Ishikawa (cell line): ENCODE measurements around the gene TMCC1.

Experiments
- CEBPB ChIP-seq: IDR thresholded peaks from 2 replicates; pipeline ENCODE4 v1.6.1; 2012
- CREB1 ChIP-seq: IDR thresholded peaks from 2 replicates; pipeline ENCODE4 v1.6.1; 2012; ENCODE audit warnings: low read depth
- EGR1 ChIP-seq: IDR thresholded peaks from 2 replicates; pipeline ENCODE4 v1.6.1; 2012
- EP300 ChIP-seq: IDR thresholded peaks from 2 replicates; pipeline ENCODE4 v1.6.1; 2012; ENCODE audit warnings: borderline replicate concordance
- FOXM1 ChIP-seq: IDR thresholded peaks from 2 replicates; pipeline ENCODE4 v1.6.1; 2012; ENCODE audit warnings: low read depth, borderline replicate concordance
- NFIC ChIP-seq: IDR thresholded peaks from 2 replicates; pipeline ENCODE4 v1.6.1; 2012
- RAD21 ChIP-seq: IDR thresholded peaks from 2 replicates; pipeline ENCODE4 v1.6.1; 2012; ENCODE audit warnings: low read depth
- REST ChIP-seq: IDR thresholded peaks from 2 replicates; pipeline ENCODE4 v1.6.1; 2012; ENCODE audit warnings: low read depth, mild to moderate bottlenecking
- TAF1 ChIP-seq: IDR thresholded peaks from 2 replicates; pipeline ENCODE4 v1.6.1; 2012; ENCODE audit warnings: low read depth, mild to moderate bottlenecking
- TCF12 ChIP-seq: IDR thresholded peaks from 2 replicates; pipeline ENCODE4 v1.6.1; 2012; ENCODE audit warnings: low read depth
- TEAD4 ChIP-seq: IDR thresholded peaks from 2 replicates; pipeline ENCODE4 v1.6.1; 2012
- YY1 ChIP-seq: IDR thresholded peaks from 2 replicates; pipeline ENCODE4 v1.6.1; 2012; ENCODE audit warnings: low read depth
- ZBTB7A ChIP-seq: IDR thresholded peaks from 2 replicates; pipeline ENCODE4 v1.6.1; 2012; ENCODE audit warnings: low read depth
- TF ChIP-seq, protein P1 (sequence below): IDR thresholded peaks from 2 replicates; pipeline ENCODE4 v1.6.1; 2012
- TF ChIP-seq, protein P2 (sequence below): IDR thresholded peaks from 2 replicates; pipeline ENCODE4 v1.6.1; 2012

Gene TMCC1

GRCh38 chr3:129619726-129620162, 273.8 kb downstream of the TMCC1 start:
- no peak for TF ChIP-seq RAD21
- no peak for TF ChIP-seq TAF1
- TF ChIP-seq CEBPB, result no peak
- no peak for TF ChIP-seq ZBTB7A
- TF ChIP-seq CREB1, result no peak
- TF ChIP-seq EP300, result no peak
- no peak for TF ChIP-seq TCF12
- TF ChIP-seq YY1, result no peak

DNA sequence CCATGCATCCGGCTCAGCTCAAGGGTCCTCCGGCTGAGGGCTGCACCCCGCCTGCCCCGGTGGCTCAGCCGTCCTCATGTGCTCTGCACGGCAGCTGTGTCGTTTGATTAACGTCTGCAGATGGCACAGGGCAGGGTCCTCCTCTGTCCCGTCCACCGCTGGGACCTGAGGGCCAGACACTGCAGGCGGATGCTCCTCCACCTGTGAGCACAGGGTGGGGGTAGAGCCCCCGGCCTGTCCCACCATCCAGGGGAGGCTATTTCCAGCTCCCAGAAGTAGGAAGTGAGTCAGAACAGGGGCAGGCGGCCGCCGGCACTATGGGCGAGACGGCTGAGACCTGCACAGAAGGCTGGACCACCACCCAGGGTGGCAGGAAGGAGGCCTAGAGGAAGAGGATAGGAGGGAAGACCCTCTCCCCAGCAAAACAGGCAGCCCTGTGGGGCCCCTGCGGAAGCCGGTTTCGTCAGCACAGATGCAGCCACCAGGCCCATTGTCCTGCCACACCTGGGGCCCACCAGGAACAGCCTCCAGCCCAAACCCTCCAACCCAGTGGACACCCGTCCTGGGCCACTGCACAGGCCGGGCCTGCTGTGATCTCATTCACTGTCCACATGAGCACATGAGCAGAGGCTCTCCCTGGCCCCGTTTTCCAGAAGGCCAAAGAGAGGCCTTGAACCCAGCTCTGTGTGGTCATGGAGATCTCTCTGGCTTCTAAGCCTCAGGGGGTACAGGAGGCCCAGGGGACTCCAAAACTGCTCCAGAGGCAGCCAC, 274.4 kb downstream of the TMCC1 start:
- TF ChIP-seq CREB1, result no peak
- TF ChIP-seq TAF1, result no peak
- no peak for TF ChIP-seq CEBPB
- no peak for TF ChIP-seq TCF12
- no peak for TF ChIP-seq REST
- TF ChIP-seq, protein P1, sequence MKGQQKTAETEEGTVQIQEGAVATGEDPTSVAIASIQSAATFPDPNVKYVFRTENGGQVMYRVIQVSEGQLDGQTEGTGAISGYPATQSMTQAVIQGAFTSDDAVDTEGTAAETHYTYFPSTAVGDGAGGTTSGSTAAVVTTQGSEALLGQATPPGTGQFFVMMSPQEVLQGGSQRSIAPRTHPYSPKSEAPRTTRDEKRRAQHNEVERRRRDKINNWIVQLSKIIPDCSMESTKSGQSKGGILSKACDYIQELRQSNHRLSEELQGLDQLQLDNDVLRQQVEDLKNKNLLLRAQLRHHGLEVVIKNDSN, result no peak
- TF ChIP-seq RAD21, result no peak
- no peak for TF ChIP-seq TEAD4
- no peak for TF ChIP-seq ZBTB7A
- no peak for TF ChIP-seq YY1
- TF ChIP-seq, protein P2, sequence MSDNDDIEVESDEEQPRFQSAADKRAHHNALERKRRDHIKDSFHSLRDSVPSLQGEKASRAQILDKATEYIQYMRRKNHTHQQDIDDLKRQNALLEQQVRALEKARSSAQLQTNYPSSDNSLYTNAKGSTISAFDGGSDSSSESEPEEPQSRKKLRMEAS, result no peak
- no peak for TF ChIP-seq FOXM1
- TF ChIP-seq EP300, result no peak
- TF ChIP-seq EGR1, result no peak

- TF ChIP-seq, protein P2, result no peak
- no peak for TF ChIP-seq EGR1
- no peak for TF ChIP-seq TAF1
- no peak for TF ChIP-seq RAD21
- TF ChIP-seq CREB1, result no peak
- TF ChIP-seq NFIC, result no peak
- no peak for TF ChIP-seq EP300
- no peak for TF ChIP-seq CEBPB
- no peak for TF ChIP-seq REST
- TF ChIP-seq, protein P1, result no peak
- no peak for TF ChIP-seq YY1
- TF ChIP-seq TCF12, result no peak
- no peak for TF ChIP-seq ZBTB7A
- no peak for TF ChIP-seq TEAD4
- TF ChIP-seq FOXM1, result no peak
These were observed 275.2 kb downstream of the TMCC1 start for GRCh38 chr3:129618186-129618820.

- TF ChIP-seq RAD21, result no peak
- peak; percentile 60 for TF ChIP-seq REST
These were observed 275.9 kb downstream of the TMCC1 start for GRCh38 chr3:129617381-129618185.
